Neural progenitor cell (in vitro differentiated cells): Measurements from ENCODE around the gene TEX2. TPM values are rescaled to one million over a fixed set of nuclear protein-coding genes. Genes with fewer than 3 reads are reported as not detected.

Experiments
- DNase-seq: peaks from one replicate; pipeline ENCODE4 v3.0.0-alpha.2; 2016; ENCODE audit warnings: low spot score
- H2AFZ ChIP-seq: fragments of 200-600 bp; sonication (generic); replicated peaks from 2 replicates; pipeline ENCODE4 v1.6.1; 2016; ENCODE audit warnings: antibody characterized with exemption
- H3F3A ChIP-seq: fragments of 200-600 bp; sonication (generic); 2 replicates; pipeline ENCODE4 v1.6.1; 2016; ENCODE audit warnings: antibody characterized with exemption, low read depth
- H3K27ac ChIP-seq: fragments of 200-600 bp; sonication (generic); 2 replicates; pipeline ENCODE4 v1.5.1; 2016; ENCODE audit warnings: mild to moderate bottlenecking
- H3K27me3 ChIP-seq: fragments of 200-600 bp; sonication (generic); 2 replicates; pipeline ENCODE4 v1.6.1; 2016; ENCODE audit warnings: mild to moderate bottlenecking, moderate library complexity
- H3K36me3 ChIP-seq: fragments of 200-600 bp; sonication (generic); 2 replicates; pipeline ENCODE4 v1.5.1; 2016
- H3K4me1 ChIP-seq: fragments of 200-600 bp; sonication (generic); 2 replicates; pipeline ENCODE4 v1.6.1; 2016; ENCODE audit warnings: mixed run types
- H3K4me2 ChIP-seq: fragments of 200-600 bp; sonication (generic); 2 replicates; pipeline ENCODE4 v1.6.1; 2016
- H3K4me3 ChIP-seq: fragments of 200-600 bp; sonication (generic); 2 replicates; pipeline ENCODE4 v1.5.1; 2016
- H3K79me2 ChIP-seq: fragments of 200-600 bp; sonication (generic); 2 replicates; pipeline ENCODE4 v1.6.1; 2016; ENCODE audit warnings: low read depth
- H3K9ac ChIP-seq: fragments of 200-600 bp; sonication (generic); 2 replicates; pipeline ENCODE4 v1.6.1; 2016
- H3K9me3 ChIP-seq: fragments of 200-600 bp; sonication (generic); 2 replicates; pipeline ENCODE4 v1.5.1; 2016; ENCODE audit warnings: low read depth
- H4K20me1 ChIP-seq: fragments of 200-600 bp; sonication (generic); 2 replicates; pipeline ENCODE4 v1.6.1; 2016; ENCODE audit warnings: low read depth
- H3K27ac Mint-ChIP-seq: 3 replicates; pipeline ENCODE4 v1.8.0; 2021; ENCODE audit warnings: mixed read lengths
- H3K27me3 Mint-ChIP-seq: 2 replicates; pipeline ENCODE4 v1.8.0; 2022; ENCODE audit warnings: low read depth, mild to moderate bottlenecking, inconsistent platforms, moderate library complexity, mixed read lengths; ENCODE audit not compliant: insufficient read depth
- H3K36me3 Mint-ChIP-seq: 3 replicates; pipeline ENCODE4 v1.8.0; 2021; ENCODE audit warnings: mixed read lengths
- H3K4me1 Mint-ChIP-seq: 3 replicates; pipeline ENCODE4 v1.8.0; 2021; ENCODE audit warnings: mixed read lengths
- H3K4me3 Mint-ChIP-seq: 3 replicates; pipeline ENCODE4 v1.8.0; 2021; ENCODE audit warnings: mild to moderate bottlenecking, moderate library complexity, mixed read lengths
- H3K9me3 Mint-ChIP-seq: 3 replicates; pipeline ENCODE4 v1.8.0; 2020; ENCODE audit warnings: mixed read lengths
- EZH2 ChIP-seq: fragments of 200-600 bp; sonication (generic); IDR thresholded peaks from 2 replicates; pipeline ENCODE4 v1.6.1; 2017; ENCODE audit warnings: antibody characterized with exemption, mild to moderate bottlenecking, moderate library complexity
- EZH2phosphoT487 ChIP-seq: fragments of 200-600 bp; sonication (generic); IDR thresholded peaks from 2 replicates; pipeline ENCODE4 v1.6.1; 2017; ENCODE audit warnings: antibody characterized with exemption
- total RNA-seq: library from RNA; depleted of rRNA; stranded (reverse); fragments of >200 nt; gene quantifications from 2 replicates; pipeline ENCODE4 v1.2.3, GENCODE V29; 2015; ENCODE audit warnings: low replicate concordance
- TF ChIP-seq, protein P1 (sequence below): fragments of 200-600 bp; sonication (generic); IDR thresholded peaks from 2 replicates; pipeline ENCODE4 v1.5.1; 2017; ENCODE audit warnings: antibody characterized with exemption, mild to moderate bottlenecking

Gene TEX2
- total RNA-seq, 1 donor from 2014 or later: 10.6 TPM

DNA sequence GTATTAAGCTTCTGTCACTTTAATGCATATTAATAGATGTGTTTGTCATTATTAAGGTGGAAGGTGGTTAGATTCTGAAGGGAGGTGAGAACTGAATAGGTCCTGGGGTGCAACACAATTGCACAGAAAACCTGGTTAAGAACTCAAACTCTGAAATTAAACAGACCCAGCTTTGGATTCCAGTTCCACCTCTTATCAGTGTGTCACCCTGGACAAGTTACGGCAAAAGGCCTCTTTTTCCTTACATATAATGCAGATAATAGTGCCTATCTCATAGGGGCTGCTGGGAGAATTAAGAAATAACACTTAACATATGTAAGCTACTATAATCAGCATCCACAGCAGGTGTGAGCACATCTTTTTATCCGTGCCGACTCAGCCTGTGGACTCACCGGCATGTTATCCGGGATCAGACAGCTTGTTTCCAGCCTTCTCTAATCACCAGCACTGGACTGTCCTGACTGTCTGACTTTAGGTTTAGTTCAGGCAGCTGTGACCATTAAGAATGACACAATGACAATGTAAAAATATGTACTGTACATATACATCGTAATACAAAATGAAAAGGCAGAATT, 31.4 kb downstream of the TEX2 start:
- Mint-ChIP-seq H3K27ac (no peak overlapping the region), H3K36me3 (no peaks in the 10 kb centered on the region), H3K9me3 (no peaks in the 10 kb centered on the region)

DNA sequence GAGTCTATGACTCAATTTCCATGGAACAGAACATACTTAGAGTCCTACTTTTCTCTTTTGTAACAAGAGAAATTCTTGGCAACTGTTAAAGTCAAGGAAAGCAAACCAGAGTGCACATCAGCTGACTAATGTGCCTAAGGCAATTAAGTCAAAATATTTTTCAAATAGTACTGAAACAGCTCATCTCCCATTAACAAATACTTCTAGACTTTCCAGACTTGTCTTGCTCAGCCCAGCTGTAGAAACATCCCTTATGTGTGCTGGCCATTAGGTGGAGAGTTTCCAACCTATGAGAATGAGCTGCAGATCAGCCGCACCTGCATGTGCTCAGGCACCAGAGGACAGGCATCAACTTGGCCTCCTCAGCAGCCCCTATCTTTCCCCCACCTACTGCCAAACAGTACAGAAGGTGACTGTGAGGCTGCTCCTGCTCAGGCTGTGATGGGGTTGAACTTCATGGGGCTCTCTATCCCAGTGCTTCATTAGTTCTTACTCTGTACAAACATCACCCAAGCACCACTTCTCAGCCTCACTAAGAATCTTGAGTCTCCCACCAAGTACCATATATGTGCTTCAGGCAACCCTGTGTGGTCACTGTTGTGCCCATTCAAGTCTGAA, 32.2 kb downstream of the TEX2 start:
- no peak for DNase-seq
- Histone ChIP-seq H3K79me2 (peaks cover 36% of the 10 kb centered on the region), H3K4me3 (no peak overlapping the region), H3K4me1 (no peaks in the 10 kb centered on the region), H2AFZ (no peak overlapping the region), H3K27me3 (no peaks in the 10 kb centered on the region), H3K9ac (no peak overlapping the region), H3K27ac (no peak overlapping the region), H3K4me2 (no peak overlapping the region), H4K20me1 (no peaks in the 10 kb centered on the region), H3F3A (no peaks in the 10 kb centered on the region), H3K36me3 (no peaks in the 10 kb centered on the region), H3K9me3 (no peaks in the 10 kb centered on the region)
- Mint-ChIP-seq H3K4me1 (peaks cover 2% of the 10 kb centered on the region), H3K36me3 (no peaks in the 10 kb centered on the region), H3K27ac (no peak overlapping the region), H3K4me3 (no peak overlapping the region), H3K27me3 (peaks cover 2% of the 10 kb centered on the region), H3K9me3 (no peaks in the 10 kb centered on the region)
- TF ChIP-seq, protein P1, sequence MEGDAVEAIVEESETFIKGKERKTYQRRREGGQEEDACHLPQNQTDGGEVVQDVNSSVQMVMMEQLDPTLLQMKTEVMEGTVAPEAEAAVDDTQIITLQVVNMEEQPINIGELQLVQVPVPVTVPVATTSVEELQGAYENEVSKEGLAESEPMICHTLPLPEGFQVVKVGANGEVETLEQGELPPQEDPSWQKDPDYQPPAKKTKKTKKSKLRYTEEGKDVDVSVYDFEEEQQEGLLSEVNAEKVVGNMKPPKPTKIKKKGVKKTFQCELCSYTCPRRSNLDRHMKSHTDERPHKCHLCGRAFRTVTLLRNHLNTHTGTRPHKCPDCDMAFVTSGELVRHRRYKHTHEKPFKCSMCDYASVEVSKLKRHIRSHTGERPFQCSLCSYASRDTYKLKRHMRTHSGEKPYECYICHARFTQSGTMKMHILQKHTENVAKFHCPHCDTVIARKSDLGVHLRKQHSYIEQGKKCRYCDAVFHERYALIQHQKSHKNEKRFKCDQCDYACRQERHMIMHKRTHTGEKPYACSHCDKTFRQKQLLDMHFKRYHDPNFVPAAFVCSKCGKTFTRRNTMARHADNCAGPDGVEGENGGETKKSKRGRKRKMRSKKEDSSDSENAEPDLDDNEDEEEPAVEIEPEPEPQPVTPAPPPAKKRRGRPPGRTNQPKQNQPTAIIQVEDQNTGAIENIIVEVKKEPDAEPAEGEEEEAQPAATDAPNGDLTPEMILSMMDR: no peak
- no peak for TF ChIP-seq EZH2phosphoT487
- no peak for TF ChIP-seq EZH2

More for the DNA sequence above, 31.4 kb downstream of the TEX2 start:
- H2AFZ ChIP-seq: no peak overlapping the region
- H3K27me3 ChIP-seq: no peaks in the 10 kb centered on the region
- H3K4me3 ChIP-seq: no peak overlapping the region
- H3F3A ChIP-seq: no peaks in the 10 kb centered on the region
- TF ChIP-seq EZH2phosphoT487 (no peak), EZH2 (no peak)
- no peak for DNase-seq
- peaks cover 38% of the 10 kb centered on the region for H3K79me2 ChIP-seq
- no peaks in the 10 kb centered on the region for H3K9me3 ChIP-seq
- H4K20me1 ChIP-seq: no peaks in the 10 kb centered on the region
- no peak overlapping the region for H3K9ac ChIP-seq
- H3K4me1 ChIP-seq: peaks cover 1% of the 10 kb centered on the region
- no peak overlapping the region for H3K27ac ChIP-seq
- no peak overlapping the region for H3K4me2 ChIP-seq
- Mint-ChIP-seq H3K4me1 (peaks cover 3% of the 10 kb centered on the region), H3K4me3 (no peak overlapping the region), H3K27me3 (peaks cover 2% of the 10 kb centered on the region)
- H3K36me3 ChIP-seq: no peaks in the 10 kb centered on the region

DNA sequence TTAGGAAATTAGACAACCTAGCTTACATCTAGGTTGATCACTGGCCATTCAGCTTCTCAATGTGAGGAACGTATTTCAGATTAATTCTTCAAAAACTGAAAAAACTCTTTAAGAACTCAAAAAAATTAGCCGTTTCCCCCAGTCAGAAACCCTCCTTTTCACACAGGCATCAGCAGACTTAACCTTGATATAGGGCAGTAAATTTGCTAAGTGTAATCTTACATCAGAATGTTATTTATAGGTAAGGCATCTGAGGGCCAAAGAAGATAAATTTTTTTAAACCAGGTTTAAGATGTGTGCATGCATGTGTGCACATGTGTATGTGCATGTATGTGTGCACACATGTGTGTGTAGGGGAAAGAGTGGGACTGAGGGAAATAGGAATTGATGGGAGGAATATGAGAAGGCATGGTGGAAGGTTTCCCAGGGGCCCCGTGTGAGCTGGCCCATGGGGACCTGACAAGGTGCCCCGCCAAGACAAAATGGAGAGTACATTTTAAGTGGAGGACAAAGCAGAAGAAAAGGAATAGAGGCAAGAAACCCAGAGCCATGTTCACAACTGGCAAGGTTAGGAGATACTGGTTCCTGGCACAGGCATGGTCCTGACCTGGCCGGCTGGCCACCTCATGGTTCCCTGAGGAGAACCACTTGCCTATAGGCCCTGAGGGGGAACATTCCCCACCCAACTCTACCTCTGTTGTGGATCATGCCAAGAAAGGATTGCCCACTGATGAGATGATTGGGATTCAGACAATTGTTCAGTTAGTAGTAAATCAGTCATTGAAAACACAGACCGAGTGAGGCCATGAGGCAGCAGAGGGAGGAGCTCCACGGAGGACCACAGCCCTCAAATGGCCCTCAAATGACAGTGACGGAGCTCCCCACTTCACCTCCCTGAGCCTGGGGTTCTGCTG, 33.0 kb downstream of the TEX2 start:
- Mint-ChIP-seq H3K9me3 (no peaks in the 10 kb centered on the region), H3K4me3 (no peak overlapping the region), H3K27ac (no peak overlapping the region), H3K27me3 (peaks cover 2% of the 10 kb centered on the region), H3K36me3 (no peaks in the 10 kb centered on the region), H3K4me1 (peaks cover 2% of the 10 kb centered on the region)
- H3K9ac ChIP-seq: no peak overlapping the region
- no peak overlapping the region for H3K4me2 ChIP-seq
- H3K9me3 ChIP-seq: no peaks in the 10 kb centered on the region
- peaks cover 33% of the 10 kb centered on the region for H3K79me2 ChIP-seq
- TF ChIP-seq, protein P1: no peak
- TF ChIP-seq EZH2phosphoT487: no peak
- TF ChIP-seq EZH2: no peak
- H3K27ac ChIP-seq: no peak overlapping the region
- H3K36me3 ChIP-seq: no peaks in the 10 kb centered on the region
- H2AFZ ChIP-seq: no peak overlapping the region
- H3F3A ChIP-seq: no peaks in the 10 kb centered on the region
- H3K4me1 ChIP-seq: no peaks in the 10 kb centered on the region
- no peak for DNase-seq
- H3K27me3 ChIP-seq: no peaks in the 10 kb centered on the region
- H4K20me1 ChIP-seq: no peaks in the 10 kb centered on the region
- H3K4me3 ChIP-seq: no peak overlapping the region
